Naive thymus-derived CD4-positive, alpha-beta T cell (primary cell): ENCODE data around the gene PRH1. TPM values are rescaled to one million over a fixed set of nuclear protein-coding genes. Genes with fewer than 3 reads are reported as not detected.

Experiments used
- ATAC-seq: fragments of 150-1000 bp; cut with Tn5 transposase; 2 replicates; pipeline ENCODE4 v1.10.0; 2021; ENCODE audit warnings: mild to moderate bottlenecking, moderate library complexity
- CTCF ChIA-PET: fragments of 350-600 bp; sonication (Branson Sonifier 250); formaldehyde crosslinking; loops from one replicate; lab custom pipeline; 2021; ENCODE audit warnings: antibody characterized with exemption; lab: Charles Lee
- POLR2A ChIA-PET: fragments of 350-600 bp; sonication (Branson Sonifier 250); formaldehyde crosslinking; loops from one replicate; lab custom pipeline; 2021; ENCODE audit warnings: antibody characterized with exemption, inconsistent platforms; lab: Charles Lee
- DNase-seq, 9 donors: peaks; one replicate each; pipeline versions ENCODE4 v3.0.0 to v3.0.0-alpha.2; 2020 to 2022; ENCODE audit warnings: mixed read lengths in 1 of 9
- H3K27ac ChIP-seq: one replicate; pipeline ENCODE4 v1.7.0; 2013; ENCODE audit warnings: mild to moderate bottlenecking, low read depth, low read length, moderate library complexity
- H3K27me3 ChIP-seq, 2 donors: one replicate each; pipeline ENCODE4 v1.7.0; 2013; ENCODE audit warnings: low read length in 2 of 2, mild to moderate bottlenecking in 2 of 2, moderate library complexity in 2 of 2; ENCODE audit not compliant: control insufficient read depth in 2 of 2, insufficient read depth in 2 of 2
- H3K36me3 ChIP-seq, 3 experiments: 1 replicate in 2 of 3; 2 replicates in 1 of 3; pipeline ENCODE4 v1.7.0; 2013; ENCODE audit warnings: low read length in 3 of 3, mild to moderate bottlenecking in 3 of 3, moderate library complexity in 1 of 3; ENCODE audit not compliant: insufficient read depth in 3 of 3, control insufficient read depth in 2 of 3
- H3K4me1 ChIP-seq, 2 donors: one replicate each; pipeline ENCODE4 v1.7.0; 2013; ENCODE audit warnings: low read length in 2 of 2, mild to moderate bottlenecking in 2 of 2, moderate library complexity in 1 of 2; ENCODE audit not compliant: control insufficient read depth in 2 of 2, insufficient read depth in 2 of 2
- H3K4me3 ChIP-seq: 2 replicates; pipeline ENCODE4 v1.7.0; 2013; ENCODE audit warnings: mild to moderate bottlenecking, low read length
- H3K9me3 ChIP-seq, 3 experiments: 1 replicate in 2 of 3; 2 replicates in 1 of 3; pipeline ENCODE4 v1.7.0; 2013; ENCODE audit warnings: low read length in 3 of 3; ENCODE audit not compliant: control insufficient read depth in 2 of 3
- H3K27ac Mint-ChIP-seq, 9 donors: one replicate each; pipeline ENCODE4 v1.8.0; 2020 to 2022; ENCODE audit warnings: mixed read lengths in 9 of 9, mild to moderate bottlenecking in 8 of 9, moderate library complexity in 5 of 9, inconsistent platforms in 2 of 9
- H3K27me3 Mint-ChIP-seq, 5 donors: one replicate each; pipeline ENCODE4 v1.8.0; 2021 to 2022; ENCODE audit warnings: mixed read lengths in 5 of 5, mild to moderate bottlenecking in 1 of 5
- H3K36me3 Mint-ChIP-seq, 5 donors: one replicate each; pipeline ENCODE4 v1.8.0; 2020 to 2022; ENCODE audit warnings: mixed read lengths in 5 of 5, mild to moderate bottlenecking in 3 of 5, inconsistent platforms in 1 of 5
- H3K4me1 Mint-ChIP-seq, 7 donors: one replicate each; pipeline ENCODE4 v1.8.0; 2020 to 2022; ENCODE audit warnings: mixed read lengths in 7 of 7, mild to moderate bottlenecking in 3 of 7, inconsistent platforms in 1 of 7
- H3K4me3 Mint-ChIP-seq, 10 donors: one replicate each; pipeline ENCODE4 v1.8.0; 2020 to 2022; ENCODE audit warnings: mild to moderate bottlenecking in 10 of 10, mixed read lengths in 10 of 10, moderate library complexity in 6 of 10, inconsistent platforms in 2 of 10
- H3K9me3 Mint-ChIP-seq, 11 donors: one replicate each; pipeline ENCODE4 v1.8.0; 2020 to 2022; ENCODE audit warnings: mixed read lengths in 11 of 11, mild to moderate bottlenecking in 4 of 11, inconsistent platforms in 1 of 11, moderate library complexity in 1 of 11
- intact Hi-C, 2 donors: fragments of 100-400 bp; cut with micrococcal nuclease; formaldehyde crosslinking; loops; one replicate each; pipeline ENCODE4 v1.15.1; 2023
- polyA plus RNA-seq, 2 donors: library from polyadenylated mRNA; unstranded; fragments of 300-500 nt; fragmentation: Illumina TruSeq; gene quantifications; one replicate each; pipeline ENCODE4 v1.2.3, GENCODE V29; 2021
- total RNA-seq, 6 experiments: library from RNA in 5 of 6; stranded (reverse) in 5 of 6; gene quantifications; 1 replicate in 5 of 6; 2 replicates in 1 of 6; pipeline ENCODE4 v1.2.3 and lab custom pipeline; 2021 to 2026

PRH1 gene
- total and polyA plus RNA-seq, 7 experiments from 2014 or later, result 7.9 to 37.8 (median 27.0) TPM

GRCh38 chr12:10851243-10851858 lies 32.7 kb downstream of the PRH1 start:
- H3K9me3 ChIP-seq, result peaks cover 0 to 9% (median 4%) of the 10 kb centered on the region in 3 experiments
- Mint-ChIP-seq H3K4me3 (no peak overlapping the region), H3K27me3 (no peaks in the 10 kb centered on the region), H3K36me3 (peaks cover 22 to 65% (median 49%) of the 10 kb centered on the region in 5 donors), H3K9me3 (peaks cover 0 to 11% (median 8%) of the 10 kb centered on the region in 11 donors), H3K4me1 (peaks cover 32 to 57% (median 46%) of the 10 kb centered on the region in 7 donors), H3K27ac (peak overlapping the region in 3 of 9 donors; percentile 11 to 62 (median 18))
- ChIA-PET POLR2A (no interaction called here), CTCF (no interaction called here)
- H3K27ac ChIP-seq, result no peak overlapping the region
- no peaks in the 10 kb centered on the region for H3K27me3 ChIP-seq
- DNase-seq, result no peak
- intact Hi-C loops, result no loop called here
- peak; percentile 42 for ATAC-seq
- no peak overlapping the region for H3K4me3 ChIP-seq
- peaks cover 0 to 6% (median 0%) of the 10 kb centered on the region in 3 experiments for H3K36me3 ChIP-seq
- peaks cover 0 to 23% of the 10 kb centered on the region in 2 donors for H3K4me1 ChIP-seq

GRCh38 chr12:10849425-10849878 lies 34.6 kb downstream of the PRH1 start, which contains the start of gene PRR4:
TSS of gene PRR4 (minus strand) at chr12:10849475. CDS start at chr12:10849437, 38 bp downstream.
- Histone ChIP-seq H3K27ac (no peak within 1 kb of the TSS), H3K9me3 (no peaks in the 10 kb centered on the region), H3K36me3 (peaks cover 0 to 6% (median 0%) of the 10 kb centered on the region in 3 experiments), H3K4me1 (peaks cover 0 to 23% of the 10 kb centered on the region in 2 donors), H3K27me3 (no peaks in the 10 kb centered on the region), H3K4me3 (no peak within 1 kb of the TSS)
- H3K27ac Mint-ChIP-seq, result peak within 1 kb of the TSS in 4 of 9 donors; percentile 7 to 75 (median 29)
- H3K4me3 Mint-ChIP-seq, result peak within 1 kb of the TSS in 3 of 10 donors; percentile 7 to 21 (median 14)
- ATAC-seq (peak; percentile 46), DNase-seq (peak in 5 of 9 donors; percentile 4 to 43 (median 27))
- ChIA-PET CTCF (interaction anchor here (0.6 to 0.7 kb wide), 2 partner anchors 179 to 345 kb away, joined by 3 read pairs; no protein-coding TSS in a partner anchor), POLR2A (no interaction called here)
- H3K27me3 Mint-ChIP-seq, result no peaks in the 10 kb centered on the region
- H3K36me3 Mint-ChIP-seq, result peaks cover 14 to 66% (median 48%) of the 10 kb centered on the region in 5 donors
- H3K9me3 Mint-ChIP-seq, result peaks cover 0 to 3% (median 0%) of the 10 kb centered on the region in 11 donors
- intact Hi-C loops, result no loop called here
- peaks cover 32 to 49% (median 41%) of the 10 kb centered on the region in 7 donors for H3K4me1 Mint-ChIP-seq

GRCh38 chr12:10847744-10848143 lies 36.3 kb downstream of the PRH1 start:
- no peak for DNase-seq
- peaks cover 28 to 36% (median 34%) of the 10 kb centered on the region in 7 donors for H3K4me1 Mint-ChIP-seq
- no peak overlapping the region for H3K27ac ChIP-seq
- H3K4me1 ChIP-seq, result peaks cover 0 to 23% of the 10 kb centered on the region in 2 donors
- peak overlapping the region in 1 of 9 donors; percentile 61 for H3K27ac Mint-ChIP-seq
- H3K9me3 ChIP-seq, result no peaks in the 10 kb centered on the region
- no peaks in the 10 kb centered on the region for H3K27me3 Mint-ChIP-seq
- ChIA-PET CTCF (no interaction called here), POLR2A (no interaction called here)
- ATAC-seq, result no peak
- H3K36me3 ChIP-seq, result peaks cover 0 to 6% (median 0%) of the 10 kb centered on the region in 3 experiments
- H3K4me3 ChIP-seq, result no peak overlapping the region
- H3K9me3 Mint-ChIP-seq, result peaks cover 0 to 3% (median 0%) of the 10 kb centered on the region in 11 donors
- intact Hi-C loops, result no loop called here
- H3K27me3 ChIP-seq, result no peaks in the 10 kb centered on the region
- peaks cover 14 to 69% (median 50%) of the 10 kb centered on the region in 5 donors for H3K36me3 Mint-ChIP-seq
- H3K4me3 Mint-ChIP-seq, result no peak overlapping the region

GRCh38 chr12:10842862-10843261 lies 41.2 kb downstream of the PRH1 start:
- H3K36me3 ChIP-seq, result peaks cover 0 to 6% (median 0%) of the 10 kb centered on the region in 3 experiments
- H3K36me3 Mint-ChIP-seq, result peaks cover 12 to 63% (median 35%) of the 10 kb centered on the region in 5 donors
- peaks cover 0 to 3% (median 0%) of the 10 kb centered on the region in 7 donors for H3K4me1 Mint-ChIP-seq
- no peak for DNase-seq
- H3K4me3 ChIP-seq, result no peak overlapping the region
- CTCF ChIA-PET, result no interaction called here
- no peaks in the 10 kb centered on the region for H3K9me3 ChIP-seq
- POLR2A ChIA-PET, result no interaction called here
- no peak overlapping the region for H3K27ac ChIP-seq
- no peaks in the 10 kb centered on the region for H3K27me3 ChIP-seq
- H3K4me1 ChIP-seq, result no peaks in the 10 kb centered on the region
- H3K4me3 Mint-ChIP-seq, result no peak overlapping the region
- H3K27ac Mint-ChIP-seq, result no peak overlapping the region
- peaks cover 0 to 6% (median 3%) of the 10 kb centered on the region in 11 donors for H3K9me3 Mint-ChIP-seq
- intact Hi-C loops, result no loop called here
- no peaks in the 10 kb centered on the region for H3K27me3 Mint-ChIP-seq
- no peak for ATAC-seq

GRCh38 chr12:10838461-10838860 lies 45.6 kb downstream of the PRH1 start:
- no peaks in the 10 kb centered on the region for H3K27me3 Mint-ChIP-seq
- ChIA-PET POLR2A (no interaction called here), CTCF (no interaction called here)
- no peak overlapping the region for H3K4me3 Mint-ChIP-seq
- Histone ChIP-seq H3K9me3 (no peaks in the 10 kb centered on the region), H3K4me1 (no peaks in the 10 kb centered on the region), H3K36me3 (no peaks in the 10 kb centered on the region), H3K27ac (no peak overlapping the region), H3K4me3 (no peak overlapping the region), H3K27me3 (no peaks in the 10 kb centered on the region)
- peaks cover 0 to 37% (median 4%) of the 10 kb centered on the region in 5 donors for H3K36me3 Mint-ChIP-seq
- H3K4me1 Mint-ChIP-seq, result no peaks in the 10 kb centered on the region
- H3K9me3 Mint-ChIP-seq, result peaks cover 0 to 20% (median 5%) of the 10 kb centered on the region in 11 donors
- no peak overlapping the region for H3K27ac Mint-ChIP-seq
- intact Hi-C loops, result no loop called here
- DNase-seq (no peak), ATAC-seq (no peak)
